GM15510 (cell line): ENCODE results near the gene GJB3.

Experiments used
- POLR2A ChIP-seq: IDR thresholded peaks from 3 replicates; pipeline ENCODE4 v1.6.1; 2011; ENCODE audit warnings: borderline replicate concordance; ENCODE audit not compliant: insufficient read length; ENCODE audit errors: extremely low read depth

Gene GJB3

GRCh38 chr1:34776911-34777310, 4.1 kb upstream of the GJB3 start:
- TF ChIP-seq POLR2A, result no peak

DNA sequence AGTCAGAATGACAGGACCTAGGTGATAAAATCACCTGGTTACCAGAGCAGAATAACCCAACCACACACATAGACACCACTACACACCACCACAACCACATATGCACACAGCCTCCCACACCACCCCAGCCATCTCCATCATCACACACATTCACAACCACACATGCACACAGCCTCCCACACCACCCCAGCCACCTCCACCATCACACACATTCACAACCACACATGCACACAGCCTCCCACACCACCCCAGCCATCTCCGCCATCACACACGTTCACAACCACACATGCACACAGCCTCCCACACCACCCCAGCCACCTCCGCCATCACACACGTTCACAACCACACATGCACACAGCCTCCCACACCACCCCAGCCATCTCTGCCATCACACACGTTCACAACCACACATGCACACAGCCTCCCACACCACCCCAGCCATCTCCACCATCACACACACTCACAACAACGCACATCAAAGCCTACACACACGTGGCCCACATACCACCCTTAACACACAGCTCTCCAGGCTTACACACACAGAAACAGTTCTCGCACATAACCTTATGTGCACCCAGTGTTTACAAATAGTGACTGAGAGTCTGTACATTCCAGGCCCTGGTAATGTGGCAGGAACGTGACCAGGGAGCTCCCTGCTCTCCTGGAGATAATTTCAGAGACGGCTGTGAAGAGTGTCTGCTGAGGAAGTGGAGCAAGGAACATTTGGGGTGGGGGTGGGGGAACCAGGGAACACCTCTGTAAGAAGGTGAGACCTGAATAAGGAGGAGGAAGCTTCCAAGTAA, 3.3 kb upstream of the GJB3 start:
- no peak for TF ChIP-seq POLR2A

GRCh38 chr1:34778381-34778780, 2.6 kb upstream of the GJB3 start:
- no peak for TF ChIP-seq POLR2A

GRCh38 chr1:34779005-34779404, 2.0 kb upstream of the GJB3 start:
- no peak for TF ChIP-seq POLR2A

DNA sequence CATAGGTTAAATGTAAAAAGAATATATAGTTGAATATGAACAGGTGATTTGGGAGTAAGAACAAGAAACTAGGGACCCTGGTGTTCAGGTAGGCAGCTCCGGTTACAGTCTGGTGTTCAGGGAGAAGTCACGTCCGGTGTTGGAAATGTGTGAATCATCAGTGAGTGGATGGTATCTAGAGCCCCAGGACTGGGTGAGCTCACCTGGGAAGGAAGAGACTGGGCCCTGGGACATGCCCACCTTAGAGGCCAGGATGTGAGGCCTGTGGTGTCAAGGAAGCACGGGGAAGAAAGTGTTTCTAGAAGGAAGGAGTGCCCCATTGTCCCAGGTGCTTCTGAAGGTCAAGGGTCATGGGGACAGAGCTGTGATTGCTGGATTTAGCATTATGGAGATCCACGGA, 1.5 kb upstream of the GJB3 start:
- TF ChIP-seq POLR2A, result no peak

DNA sequence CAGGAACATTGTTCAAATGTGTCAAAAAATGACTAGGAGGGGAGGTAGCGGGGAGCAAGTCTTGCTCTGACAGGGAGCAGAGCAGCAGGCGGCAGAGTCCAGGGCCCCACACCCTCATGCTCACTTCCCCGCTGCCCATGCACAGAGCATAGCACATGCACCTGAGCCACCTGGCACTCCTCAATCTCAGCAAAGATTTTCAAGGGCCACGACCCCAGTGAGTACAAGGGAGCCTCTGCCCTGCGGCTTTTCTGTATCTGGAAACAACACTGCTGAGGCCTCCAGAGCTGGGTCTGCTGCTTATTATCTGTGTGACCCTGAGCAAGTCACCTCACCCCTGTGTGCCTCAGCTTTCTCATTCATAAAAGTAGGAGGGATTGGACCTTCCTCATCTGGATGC, 1.1 kb upstream of the GJB3 start:
- no peak for TF ChIP-seq POLR2A

DNA sequence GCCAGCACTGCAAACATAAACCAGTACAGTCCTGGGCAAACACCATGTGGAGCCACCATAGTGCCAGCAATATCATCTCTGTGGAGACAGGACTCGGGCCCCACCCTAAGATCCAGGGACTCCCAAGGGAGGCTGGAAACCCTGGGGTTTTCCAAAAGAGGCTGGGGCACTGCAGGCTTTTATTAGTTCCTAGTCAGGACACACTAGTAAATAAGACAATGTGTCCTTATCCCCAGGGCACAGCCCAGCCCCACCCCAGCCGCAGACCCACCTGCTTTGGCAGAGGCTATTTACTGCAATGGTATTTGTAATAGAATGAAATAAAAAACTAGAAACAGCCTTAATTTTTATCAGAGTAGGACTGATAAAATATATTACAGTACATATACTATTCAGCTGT, 486 bp upstream of the GJB3 start:
- no peak for TF ChIP-seq POLR2A

DNA sequence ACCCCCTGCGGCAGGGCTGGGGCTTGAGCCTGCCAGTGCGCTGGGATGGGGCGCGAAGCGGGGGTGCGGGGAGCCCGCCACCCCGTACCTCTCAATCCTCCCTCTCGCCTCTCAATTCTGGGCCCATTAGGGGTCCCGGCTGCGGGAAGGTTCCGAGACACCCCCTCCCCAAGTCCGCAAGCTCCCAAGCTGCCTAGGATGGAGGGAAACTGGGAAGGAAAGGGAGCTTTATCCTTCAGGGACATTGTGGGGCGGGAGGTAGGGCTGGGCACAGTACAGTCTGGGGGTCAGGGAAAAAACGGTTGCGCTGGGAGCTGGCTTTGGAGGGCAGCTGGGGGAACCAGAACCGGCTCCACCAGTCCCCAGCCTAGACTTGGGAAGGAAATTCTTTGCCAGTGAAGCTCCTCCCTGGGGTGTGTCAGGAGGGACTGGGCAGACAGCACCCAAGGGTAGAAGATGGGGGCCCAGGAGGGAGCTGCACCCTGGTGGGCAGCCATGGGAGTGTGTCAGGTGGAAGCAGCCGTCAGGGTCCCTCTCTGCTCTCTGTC, 904 bp downstream of the GJB3 start:
- no peak for TF ChIP-seq POLR2A

- TF ChIP-seq POLR2A, result no peak
These were observed 3.8 kb downstream of the GJB3 start for GRCh38 chr1:34784751-34785221.

GRCh38 chr1:34785231-34785874, 4.3 kb downstream of the GJB3 start:
- no peak for TF ChIP-seq POLR2A

DNA sequence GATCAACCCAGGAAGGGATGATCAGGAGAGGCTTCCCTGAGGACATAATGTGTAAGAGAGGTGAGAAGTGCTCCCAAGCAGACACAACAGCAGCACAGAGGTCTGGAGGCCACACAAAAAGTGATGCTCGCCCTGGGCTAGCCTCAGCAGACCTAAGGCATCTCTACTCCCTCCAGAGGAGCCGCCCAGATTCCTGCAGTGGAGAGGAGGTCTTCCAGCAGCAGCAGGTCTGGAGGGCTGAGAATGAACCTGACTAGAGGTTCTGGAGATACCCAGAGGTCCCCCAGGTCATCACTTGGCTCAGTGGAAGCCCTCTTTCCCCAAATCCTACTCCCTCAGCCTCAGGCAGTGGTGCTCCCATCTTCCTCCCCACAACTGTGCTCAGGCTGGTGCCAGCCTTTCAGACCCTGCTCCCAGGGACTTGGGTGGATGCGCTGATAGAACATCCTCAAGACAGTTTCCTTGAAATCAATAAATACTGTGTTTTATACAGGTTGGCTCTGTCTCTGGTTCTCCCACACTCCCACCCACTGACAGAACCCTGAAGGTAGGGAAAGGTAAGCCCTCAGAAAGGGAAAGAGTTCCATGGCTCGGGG, 5.0 kb downstream of the GJB3 start:
- TF ChIP-seq POLR2A, result no peak

DNA sequence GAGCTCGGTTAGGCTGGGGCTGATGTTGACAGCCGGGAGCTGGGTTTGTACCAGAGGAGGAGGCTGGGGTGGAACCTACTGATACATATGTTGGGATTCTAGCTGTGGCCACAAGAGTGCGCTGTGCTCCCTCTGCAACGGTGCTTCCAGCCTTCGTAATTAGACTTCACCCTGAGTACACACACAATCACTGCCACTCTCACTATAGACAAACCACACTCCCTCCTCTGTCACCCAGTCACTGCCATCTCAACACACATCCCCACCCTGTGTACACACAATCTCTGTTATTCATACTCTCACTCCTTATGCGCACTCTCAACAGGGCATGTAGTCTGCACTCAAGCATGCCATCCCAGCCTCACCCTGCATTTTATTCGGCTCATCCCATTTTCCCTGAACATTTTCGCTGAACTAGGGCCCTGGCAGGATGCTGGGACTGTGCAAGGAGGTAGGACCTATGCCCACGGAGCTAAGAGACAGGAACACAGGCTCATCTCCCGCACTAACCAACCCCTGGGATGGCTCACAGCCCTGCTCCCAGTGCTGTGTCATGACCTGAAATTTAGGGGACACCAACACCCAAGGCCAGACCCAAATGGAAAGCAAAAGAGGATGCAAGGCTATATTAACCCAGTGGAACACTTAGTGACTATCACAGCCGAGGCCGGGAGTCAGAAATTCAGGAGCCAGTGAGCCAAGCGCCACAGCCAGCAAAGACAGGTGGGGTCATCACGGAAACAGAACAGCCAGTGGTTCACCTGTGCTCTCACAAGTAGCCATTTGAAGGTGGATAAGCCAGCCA, 5.7 kb downstream of the GJB3 start:
- no peak for TF ChIP-seq POLR2A

- no peak for TF ChIP-seq POLR2A
These were observed 6.7 kb downstream of the GJB3 start for GRCh38 chr1:34787461-34788420.

DNA sequence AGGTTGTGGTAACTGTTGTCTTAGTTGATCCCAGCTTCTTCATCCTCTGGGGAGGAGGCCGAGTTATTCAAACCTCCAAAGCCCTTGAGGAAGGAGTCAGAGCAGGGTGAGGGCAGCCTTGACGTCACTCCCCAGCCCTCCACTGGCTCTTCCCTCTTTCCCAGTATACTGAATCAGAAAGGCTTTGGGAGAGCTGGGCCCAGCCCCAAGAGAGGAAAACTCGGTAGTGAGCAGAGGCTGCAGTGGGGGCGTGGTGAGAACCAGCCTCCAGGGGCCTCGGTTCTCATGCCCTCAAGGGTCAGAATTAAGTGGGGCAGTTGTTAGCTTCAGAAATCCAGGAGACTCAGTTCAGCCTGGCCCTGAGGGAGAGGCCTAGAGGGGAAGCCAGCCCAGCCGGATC, 10.0 kb downstream of the GJB3 start:
- TF ChIP-seq POLR2A, result no peak

GRCh38 chr1:34792424-34792823, 11.4 kb downstream of the GJB3 start:
- no peak for TF ChIP-seq POLR2A
